ENCODE data around the gene C11orf58.

Gene C11orf58

GRCh38 chr11:16783321-16783801 is 44.9 kb downstream of the C11orf58 start:
- DNase-seq (ENCODE audit: low read depth), result no peak
- H3K4me3 ChIP-seq (ENCODE audit: control insufficient read depth, low read depth, low read length), result no peak overlapping the region
- no peak for TF ChIP-seq CTCF (conservative IDR thresholded peaks at IDR 0.05; ENCODE audit: control insufficient read depth, insufficient read depth, low read depth, low read length)

GRCh38 chr11:16784097-16784496 is 45.6 kb downstream of the C11orf58 start:
- no peak for DNase-seq (ENCODE audit: low read depth)
- TF ChIP-seq CTCF (conservative IDR thresholded peaks at IDR 0.05; ENCODE audit: control insufficient read depth, insufficient read depth, low read depth, low read length), result no peak
- H3K4me3 ChIP-seq (ENCODE audit: control insufficient read depth, low read depth, low read length), result no peak overlapping the region

- TF ChIP-seq CTCF (conservative IDR thresholded peaks at IDR 0.05; ENCODE audit: control insufficient read depth, insufficient read depth, low read depth, low read length), result no peak
- H3K4me3 ChIP-seq (ENCODE audit: control insufficient read depth, low read depth, low read length), result no peak overlapping the region
- no peak for DNase-seq (ENCODE audit: low read depth)
Measured at GRCh38 chr11:16784666-16785065, 46.2 kb downstream of the C11orf58 start.

- peak; percentile 94 for TF ChIP-seq CTCF (conservative IDR thresholded peaks at IDR 0.05; ENCODE audit: control insufficient read depth, insufficient read depth, low read depth, low read length)
- H3K4me3 ChIP-seq (ENCODE audit: control insufficient read depth, low read depth, low read length), result no peak overlapping the region
- peak; percentile 77 for DNase-seq (ENCODE audit: low read depth)
Measured at GRCh38 chr11:16785520-16786128, 47.2 kb downstream of the C11orf58 start.

- DNase-seq (ENCODE audit: low read depth), result no peak
- TF ChIP-seq CTCF (conservative IDR thresholded peaks at IDR 0.05; ENCODE audit: control insufficient read depth, insufficient read depth, low read depth, low read length), result no peak
- no peak overlapping the region for H3K4me3 ChIP-seq (ENCODE audit: control insufficient read depth, low read depth, low read length)
Measured at GRCh38 chr11:16786131-16786530, 47.7 kb downstream of the C11orf58 start.

- no peak overlapping the region for H3K4me3 ChIP-seq (ENCODE audit: control insufficient read depth, low read depth, low read length)
- no peak for TF ChIP-seq CTCF (conservative IDR thresholded peaks at IDR 0.05; ENCODE audit: control insufficient read depth, insufficient read depth, low read depth, low read length)
- DNase-seq (ENCODE audit: low read depth), result peak; percentile 65
Measured at GRCh38 chr11:16787035-16787742, 48.7 kb downstream of the C11orf58 start.
